ENCODE data around the gene EGFR.

DNA sequence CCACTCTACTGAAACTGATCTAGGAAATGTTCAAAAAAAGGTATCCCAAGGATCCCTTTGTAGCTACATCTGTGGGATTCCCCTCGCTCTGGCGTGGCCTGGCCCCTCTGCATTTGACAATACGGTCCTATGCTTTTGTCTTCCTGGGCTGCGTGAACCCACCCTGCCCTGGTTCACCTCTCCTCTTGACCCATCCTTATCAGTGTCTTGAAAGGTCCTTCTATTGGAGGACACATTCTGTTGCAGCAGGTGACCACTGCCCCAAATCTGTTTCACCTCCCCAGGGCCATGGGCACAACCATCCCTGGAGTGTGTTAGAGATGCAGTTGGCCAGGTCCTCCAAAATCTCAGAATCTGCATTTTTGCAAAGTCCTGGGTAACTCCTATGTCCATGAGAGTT is 100.8 kb downstream of the EGFR start:
- TF ChIP-seq, protein P1, sequence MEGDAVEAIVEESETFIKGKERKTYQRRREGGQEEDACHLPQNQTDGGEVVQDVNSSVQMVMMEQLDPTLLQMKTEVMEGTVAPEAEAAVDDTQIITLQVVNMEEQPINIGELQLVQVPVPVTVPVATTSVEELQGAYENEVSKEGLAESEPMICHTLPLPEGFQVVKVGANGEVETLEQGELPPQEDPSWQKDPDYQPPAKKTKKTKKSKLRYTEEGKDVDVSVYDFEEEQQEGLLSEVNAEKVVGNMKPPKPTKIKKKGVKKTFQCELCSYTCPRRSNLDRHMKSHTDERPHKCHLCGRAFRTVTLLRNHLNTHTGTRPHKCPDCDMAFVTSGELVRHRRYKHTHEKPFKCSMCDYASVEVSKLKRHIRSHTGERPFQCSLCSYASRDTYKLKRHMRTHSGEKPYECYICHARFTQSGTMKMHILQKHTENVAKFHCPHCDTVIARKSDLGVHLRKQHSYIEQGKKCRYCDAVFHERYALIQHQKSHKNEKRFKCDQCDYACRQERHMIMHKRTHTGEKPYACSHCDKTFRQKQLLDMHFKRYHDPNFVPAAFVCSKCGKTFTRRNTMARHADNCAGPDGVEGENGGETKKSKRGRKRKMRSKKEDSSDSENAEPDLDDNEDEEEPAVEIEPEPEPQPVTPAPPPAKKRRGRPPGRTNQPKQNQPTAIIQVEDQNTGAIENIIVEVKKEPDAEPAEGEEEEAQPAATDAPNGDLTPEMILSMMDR (IDR thresholded peaks at IDR 0.05; ENCODE audit: low read depth, low read length), result no peak
- no peak for TF ChIP-seq EZH2phosphoT487 (IDR thresholded peaks at IDR 0.05; ENCODE audit: low read depth)
